ENCODE measurements around the gene MYO1D. TPM values are rescaled to one million over a fixed set of nuclear protein-coding genes. Genes with fewer than 3 reads are reported as not detected.
A peak's percentile ranks its signal among the peaks of the same experiment; 100 is the strongest.

The MYO1D gene
- total RNA-seq, 1 donor from 2014 or later, result 24.9 TPM

GRCh38 chr17:32873114-32873513, 3.8 kb downstream of the MYO1D start:
- H3K4me1 Mint-ChIP-seq (ENCODE audit: unreplicated experiment), result peaks cover 9% of the 10 kb centered on the region
- TF ChIP-seq CTCF (conservative IDR thresholded peaks at IDR 0.05), result no peak
- H3K36me3 Mint-ChIP-seq, result no peaks in the 10 kb centered on the region
- H3K9me3 Mint-ChIP-seq, result no peaks in the 10 kb centered on the region
- peaks cover 4% of the 10 kb centered on the region for H3K27me3 Mint-ChIP-seq
- H3K4me3 Mint-ChIP-seq, result peak overlapping the region; percentile 19
- no peak for DNase-seq (ENCODE audit: extremely low spot score, unreplicated experiment)
- peak overlapping the region; percentile 46 for H3K27ac Mint-ChIP-seq

- no peaks in the 10 kb centered on the region for H3K36me3 Mint-ChIP-seq
- H3K4me1 Mint-ChIP-seq (ENCODE audit: unreplicated experiment), result peaks cover 9% of the 10 kb centered on the region
- TF ChIP-seq CTCF (conservative IDR thresholded peaks at IDR 0.05), result no peak
- no peak overlapping the region for H3K27ac Mint-ChIP-seq
- DNase-seq (ENCODE audit: extremely low spot score, unreplicated experiment), result no peak
- H3K9me3 Mint-ChIP-seq, result no peaks in the 10 kb centered on the region
- H3K4me3 Mint-ChIP-seq, result no peak overlapping the region
- peaks cover 4% of the 10 kb centered on the region for H3K27me3 Mint-ChIP-seq
These were observed 5.2 kb downstream of the MYO1D start for GRCh38 chr17:32871746-32872145.

GRCh38 chr17:32870969-32871368, 6.0 kb downstream of the MYO1D start:
- TF ChIP-seq CTCF (conservative IDR thresholded peaks at IDR 0.05), result no peak
- Mint-ChIP-seq H3K27ac (no peak overlapping the region), H3K9me3 (no peaks in the 10 kb centered on the region), H3K4me1 (ENCODE audit: unreplicated experiment) (peaks cover 7% of the 10 kb centered on the region), H3K27me3 (peaks cover 2% of the 10 kb centered on the region), H3K36me3 (no peaks in the 10 kb centered on the region), H3K4me3 (no peak overlapping the region)
- no peak for DNase-seq (ENCODE audit: extremely low spot score, unreplicated experiment)

GRCh38 chr17:32870027-32870670, 6.8 kb downstream of the MYO1D start:
- Mint-ChIP-seq H3K36me3 (no peaks in the 10 kb centered on the region), H3K27ac (no peak overlapping the region), H3K4me3 (no peak overlapping the region), H3K4me1 (ENCODE audit: unreplicated experiment) (peaks cover 4% of the 10 kb centered on the region), H3K9me3 (no peaks in the 10 kb centered on the region), H3K27me3 (no peaks in the 10 kb centered on the region)
- TF ChIP-seq CTCF (conservative IDR thresholded peaks at IDR 0.05), result no peak
- DNase-seq (ENCODE audit: extremely low spot score, unreplicated experiment), result no peak

GRCh38 chr17:32869345-32870026, 7.4 kb downstream of the MYO1D start:
- peaks cover 4% of the 10 kb centered on the region for H3K4me1 Mint-ChIP-seq (ENCODE audit: unreplicated experiment)
- H3K4me3 Mint-ChIP-seq, result no peak overlapping the region
- no peaks in the 10 kb centered on the region for H3K36me3 Mint-ChIP-seq
- no peaks in the 10 kb centered on the region for H3K27me3 Mint-ChIP-seq
- H3K27ac Mint-ChIP-seq, result no peak overlapping the region
- TF ChIP-seq CTCF (conservative IDR thresholded peaks at IDR 0.05), result no peak
- no peak for DNase-seq (ENCODE audit: extremely low spot score, unreplicated experiment)
- H3K9me3 Mint-ChIP-seq, result no peaks in the 10 kb centered on the region
